Upper lobe of right lung (tissue), 1 donor: ENCODE data around the gene IPO8. TPM values are rescaled to one million over a fixed set of nuclear protein-coding genes. Genes with fewer than 3 reads are reported as not detected.

ENCODE experiments used
- ATAC-seq: fragments of 200-7000 bp; cut with Tn5 transposase; one replicate; pipeline ENCODE4 v1.9.1; 2020; ENCODE audit warnings: mild to moderate bottlenecking, moderate library complexity
- DNase-seq: peaks from one replicate; pipeline ENCODE4 v3.0.0-alpha.2; 2020
- H3K27ac ChIP-seq: fragments of 200-600 bp; one replicate; pipeline ENCODE4 v1.8.0; 2022
- H3K27me3 ChIP-seq: fragments of 200-600 bp; one replicate; pipeline ENCODE4 v1.8.0; 2022; ENCODE audit warnings: mild to moderate bottlenecking
- H3K36me3 ChIP-seq: fragments of 200-600 bp; one replicate; pipeline ENCODE4 v1.8.0; 2022
- H3K4me1 ChIP-seq: fragments of 200-600 bp; one replicate; pipeline ENCODE4 v1.8.0; 2022
- H3K4me3 ChIP-seq: fragments of 200-600 bp; one replicate; pipeline ENCODE4 v1.8.0; 2022; ENCODE audit warnings: mild to moderate bottlenecking
- H3K9me3 ChIP-seq: fragments of 200-600 bp; one replicate; pipeline ENCODE4 v1.8.0; 2022
- intact Hi-C: fragments of 100-400 bp; cut with DNase I; formaldehyde crosslinking; loops from one replicate; pipeline ENCODE4 v1.11.0; 2022
- total RNA-seq: library from RNA; stranded (reverse); fragmentation: NEBNext Ultra II Directional; extraction: Animal tissue kit (Norgen Biotek cat#: 25700); gene quantifications from one replicate; pipeline ENCODE4 v1.2.1, GENCODE V29; 2021
- TF ChIP-seq, protein P1 (sequence below): fragments of 200-600 bp; IDR thresholded peaks from one replicate; pipeline ENCODE4 v1.8.0; 2022; ENCODE audit warnings: antibody characterized with exemption
- donor health status: DM: no; HTN: yes; CAD: no; lungs with severe emphysema.

Gene IPO8
- total RNA-seq, 1 donor from 2014 or later: 48.3 TPM

- intact Hi-C loops: no loop called here
- ATAC-seq: no peak
Observed at GRCh38 chr12:30691122-30691879, 4.4 kb downstream of the IPO8 start.

DNA sequence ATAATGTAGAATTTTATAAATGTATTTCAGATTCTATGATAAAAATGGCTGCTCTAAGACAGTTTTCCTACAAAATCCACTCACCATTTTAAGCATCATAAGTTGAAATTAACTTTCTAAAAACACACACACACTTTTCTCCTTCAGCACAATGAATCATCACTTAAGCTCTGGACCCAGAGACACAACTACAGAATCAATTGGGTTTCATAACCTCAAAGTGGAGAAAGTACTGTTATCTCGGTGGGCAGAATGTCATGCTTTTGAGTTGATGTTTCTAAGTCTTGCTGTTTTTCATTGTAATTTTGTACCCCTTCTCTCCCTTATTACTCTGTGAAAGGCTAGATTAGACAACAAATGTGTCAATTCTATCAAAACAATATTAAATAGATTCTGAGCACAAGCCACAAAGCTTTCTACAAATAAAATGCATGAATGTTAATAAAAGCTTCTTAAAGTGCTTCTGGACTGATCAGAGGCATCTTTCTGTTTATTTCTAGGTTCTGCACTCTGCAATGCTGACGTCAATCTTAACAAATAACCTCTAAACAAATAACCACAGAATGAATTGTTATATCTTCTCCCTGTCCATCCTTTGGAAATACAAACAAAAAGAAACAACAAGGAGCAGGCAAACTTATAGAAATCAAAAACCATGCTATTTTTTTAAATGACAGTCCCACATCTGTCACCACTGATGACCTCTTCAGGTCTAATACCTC is 8.2 kb downstream of the IPO8 start:
- Histone ChIP-seq H3K4me3 (no peak overlapping the region), H3K4me1 (peaks cover under 1% of the 10 kb centered on the region), H3K9me3 (no peaks in the 10 kb centered on the region), H3K36me3 (peaks cover 4% of the 10 kb centered on the region), H3K27me3 (no peaks in the 10 kb centered on the region), H3K27ac (no peak overlapping the region)
- intact Hi-C loops: no loop called here
- no peak for DNase-seq
- no peak for ATAC-seq
- TF ChIP-seq, protein P1, sequence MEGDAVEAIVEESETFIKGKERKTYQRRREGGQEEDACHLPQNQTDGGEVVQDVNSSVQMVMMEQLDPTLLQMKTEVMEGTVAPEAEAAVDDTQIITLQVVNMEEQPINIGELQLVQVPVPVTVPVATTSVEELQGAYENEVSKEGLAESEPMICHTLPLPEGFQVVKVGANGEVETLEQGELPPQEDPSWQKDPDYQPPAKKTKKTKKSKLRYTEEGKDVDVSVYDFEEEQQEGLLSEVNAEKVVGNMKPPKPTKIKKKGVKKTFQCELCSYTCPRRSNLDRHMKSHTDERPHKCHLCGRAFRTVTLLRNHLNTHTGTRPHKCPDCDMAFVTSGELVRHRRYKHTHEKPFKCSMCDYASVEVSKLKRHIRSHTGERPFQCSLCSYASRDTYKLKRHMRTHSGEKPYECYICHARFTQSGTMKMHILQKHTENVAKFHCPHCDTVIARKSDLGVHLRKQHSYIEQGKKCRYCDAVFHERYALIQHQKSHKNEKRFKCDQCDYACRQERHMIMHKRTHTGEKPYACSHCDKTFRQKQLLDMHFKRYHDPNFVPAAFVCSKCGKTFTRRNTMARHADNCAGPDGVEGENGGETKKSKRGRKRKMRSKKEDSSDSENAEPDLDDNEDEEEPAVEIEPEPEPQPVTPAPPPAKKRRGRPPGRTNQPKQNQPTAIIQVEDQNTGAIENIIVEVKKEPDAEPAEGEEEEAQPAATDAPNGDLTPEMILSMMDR: no peak

More at GRCh38 chr12:30691122-30691879, 4.4 kb downstream of the IPO8 start:
- TF ChIP-seq, protein P1: no peak
- peaks cover 22% of the 10 kb centered on the region for H3K4me1 ChIP-seq
- H3K9me3 ChIP-seq: no peaks in the 10 kb centered on the region
- H3K27me3 ChIP-seq: no peaks in the 10 kb centered on the region
- no peak overlapping the region for H3K27ac ChIP-seq
- H3K4me3 ChIP-seq: no peak overlapping the region
- DNase-seq: no peak
- no peaks in the 10 kb centered on the region for H3K36me3 ChIP-seq

- Histone ChIP-seq H3K9me3 (no peaks in the 10 kb centered on the region), H3K36me3 (peaks cover 44% of the 10 kb centered on the region), H3K4me1 (no peaks in the 10 kb centered on the region), H3K4me3 (no peak overlapping the region), H3K27me3 (no peaks in the 10 kb centered on the region), H3K27ac (no peak overlapping the region)
- intact Hi-C loops: no loop called here
- peak; percentile 42 for ATAC-seq
- no peak for DNase-seq
- TF ChIP-seq, protein P1: no peak
Observed at GRCh38 chr12:30679241-30679640, 16.4 kb downstream of the IPO8 start.

- Histone ChIP-seq H3K27me3 (no peaks in the 10 kb centered on the region), H3K36me3 (peaks cover 54% of the 10 kb centered on the region), H3K4me1 (no peaks in the 10 kb centered on the region), H3K9me3 (no peaks in the 10 kb centered on the region), H3K27ac (no peak overlapping the region), H3K4me3 (no peak overlapping the region)
- DNase-seq (no peak), ATAC-seq (no peak)
- intact Hi-C loops: no loop called here
- TF ChIP-seq, protein P1: no peak
Observed at GRCh38 chr12:30678221-30678620, 17.4 kb downstream of the IPO8 start.

DNA sequence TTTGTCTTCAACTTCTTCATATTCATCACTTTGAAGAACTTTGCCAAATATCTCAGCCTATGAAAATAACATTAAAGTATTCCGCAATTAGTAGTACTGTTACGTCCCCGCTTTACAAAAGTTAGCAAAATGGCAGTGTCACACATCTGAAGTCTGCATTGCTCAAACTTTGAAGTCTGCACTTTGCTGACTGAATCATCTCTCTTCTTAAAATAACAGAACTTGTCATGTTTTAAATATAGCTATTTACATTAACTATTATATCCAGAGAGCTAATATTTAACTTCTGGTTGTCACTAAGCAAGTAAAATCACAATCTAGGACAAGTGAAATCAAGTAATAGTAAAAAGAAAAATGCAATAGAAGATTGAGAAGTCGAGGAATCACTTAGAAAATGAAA is 34.5 kb downstream of the IPO8 start:
- no peak for ATAC-seq
- Histone ChIP-seq H3K27me3 (no peaks in the 10 kb centered on the region), H3K9me3 (no peaks in the 10 kb centered on the region), H3K4me3 (no peak overlapping the region), H3K27ac (no peak overlapping the region), H3K36me3 (peaks cover 86% of the 10 kb centered on the region), H3K4me1 (no peaks in the 10 kb centered on the region)
- TF ChIP-seq, protein P1: no peak
- no peak for DNase-seq
- intact Hi-C loops: no loop called here
